H1 (cell line): ENCODE data around the gene MPP2. TPM values are rescaled to one million over a fixed set of nuclear protein-coding genes. Genes with fewer than 3 reads are reported as not detected.

Experiments used
- CTCF ChIA-PET: fragments of 300-600 bp; sonication (Branson Sonifier 250); formaldehyde crosslinking; loops from one replicate; lab custom pipeline; 2021; ENCODE audit not compliant: partially characterized antibody; lab: Charles Lee
- POLR2A ChIA-PET: fragments of 300-600 bp; sonication (Branson Sonifier 250); formaldehyde crosslinking; loops from one replicate; lab custom pipeline; 2021; ENCODE audit warnings: inconsistent platforms; ENCODE audit not compliant: partially characterized antibody; lab: Charles Lee
- DNase-seq, 2 experiments: peaks; one replicate each; pipeline versions ENCODE4 v3.0.0 to v3.0.0-alpha.2; 2010 to 2022; ENCODE audit warnings: low spot score in 2 of 2, low read depth in 1 of 2, mixed read lengths in 1 of 2
- FAIRE-seq: peaks from 2 replicates; lab custom pipeline; 2011; peaks lifted over from hg19 to GRCh38; lab: Jason Lieb, UNC
- H2AFZ ChIP-seq: 2 replicates; pipeline ENCODE4 v1.8.1; 2012; ENCODE audit warnings: low read length, inconsistent platforms
- H2AK5ac ChIP-seq: 2 replicates; pipeline ENCODE4 v1.6.1; 2013; ENCODE audit warnings: low read depth, low read length
- H2BK120ac ChIP-seq: replicated peaks from 2 replicates; pipeline ENCODE3; 2013; ENCODE audit warnings: low read depth, low read length, inconsistent platforms
- H2BK12ac ChIP-seq: 2 replicates; pipeline ENCODE4 v1.6.1; 2013; ENCODE audit warnings: low read depth, low read length
- H2BK15ac ChIP-seq: 2 replicates; pipeline ENCODE4 v1.6.1; 2013; ENCODE audit warnings: low read length
- H2BK20ac ChIP-seq: 2 replicates; pipeline ENCODE4 v1.6.1; 2013; ENCODE audit warnings: low read length
- H2BK5ac ChIP-seq: 2 replicates; pipeline ENCODE4 v1.6.1; 2013; ENCODE audit warnings: low read depth, low read length
- H3K14ac ChIP-seq: 2 replicates; pipeline ENCODE4 v1.6.1; 2013; ENCODE audit warnings: inconsistent platforms; ENCODE audit not compliant: insufficient read length
- H3K18ac ChIP-seq: 2 replicates; pipeline ENCODE4 v1.6.1; 2013; ENCODE audit warnings: low read length; ENCODE audit errors: extremely low read depth
- H3K23ac ChIP-seq: 2 replicates; pipeline ENCODE4 v1.6.1; 2013; ENCODE audit warnings: inconsistent platforms; ENCODE audit not compliant: insufficient read length
- H3K23me2 ChIP-seq: 2 replicates; pipeline ENCODE4 v1.6.1; 2013; ENCODE audit warnings: low read depth, low read length
- H3K27ac ChIP-seq: 2 replicates; pipeline ENCODE4 v1.6.1; 2011; ENCODE audit warnings: low read depth, low read length, inconsistent platforms
- H3K27me3 ChIP-seq, 4 experiments: replicated peaks in 1 of 4; 1 replicate in 1 of 4; 2 replicates in 3 of 4; pipeline versions ENCODE4 v1.6.1 to v1.8.1; 2011 to 2013; ENCODE audit warnings: low read length in 3 of 4, mild to moderate bottlenecking in 3 of 4, inconsistent platforms in 2 of 4, mixed read lengths in 2 of 4, moderate library complexity in 1 of 4; ENCODE audit not compliant: control insufficient read depth in 3 of 4, insufficient read depth in 3 of 4; ENCODE audit errors: extremely low read depth in 1 of 4
- H3K36me3 ChIP-seq, 4 experiments: 2 replicates each; pipeline versions ENCODE4 v1.6.1 to v1.8.1; 2011 to 2013; ENCODE audit warnings: mild to moderate bottlenecking in 4 of 4, low read length in 3 of 4, moderate library complexity in 2 of 4, control low read depth in 1 of 4, inconsistent platforms in 1 of 4; ENCODE audit not compliant: insufficient read depth in 4 of 4, control insufficient read depth in 2 of 4
- H3K4ac ChIP-seq: replicated peaks from 2 replicates; pipeline ENCODE3; 2013; ENCODE audit warnings: low read length, low read depth, mixed read lengths, inconsistent platforms; ENCODE audit not compliant: insufficient read length
- H3K4me1 ChIP-seq, 4 experiments: replicated peaks in 1 of 4; 1 replicate in 1 of 4; 2 replicates in 3 of 4; pipeline versions ENCODE4 v1.6.1 to v1.8.1; 2011 to 2013; ENCODE audit warnings: low read length in 3 of 4, inconsistent platforms in 2 of 4, mixed read lengths in 1 of 4; ENCODE audit not compliant: insufficient read depth in 4 of 4, control insufficient read depth in 3 of 4
- H3K4me2 ChIP-seq, 2 experiments: 2 replicates each; pipeline versions ENCODE4 v1.6.1 to v1.8.1; 2011 to 2013; ENCODE audit warnings: low read depth in 2 of 2, low read length in 2 of 2, control low read depth in 1 of 2, inconsistent platforms in 1 of 2, mild to moderate bottlenecking in 1 of 2; ENCODE audit not compliant: insufficient read depth in 1 of 2
- H3K4me3 ChIP-seq, 4 experiments: fragments of 200-600, 300-600 bp in 1 of 4; sonication (generic), shearing (Covaris generic), sonication (Bioruptor Twin) in 1 of 4; 2 replicates each; pipeline versions ENCODE4 v1.5.1 to v1.8.1; 2011 to 2016; ENCODE audit warnings: low read length in 4 of 4, low read depth in 3 of 4, control low read depth in 2 of 4, inconsistent platforms in 2 of 4, mild to moderate bottlenecking in 2 of 4, mixed read lengths in 1 of 4, moderate library complexity in 1 of 4; ENCODE audit not compliant: insufficient read depth in 2 of 4; ENCODE audit errors: extremely low read depth in 1 of 4
- H3K56ac ChIP-seq: replicated peaks from 2 replicates; pipeline ENCODE3; 2013; ENCODE audit warnings: low read depth, mild to moderate bottlenecking, mixed read lengths, low read length, inconsistent platforms; ENCODE audit not compliant: insufficient read length
- H3K79me1 ChIP-seq: 2 replicates; pipeline ENCODE4 v1.6.1; 2013; ENCODE audit warnings: low read depth, low read length, control low read depth
- H3K79me2 ChIP-seq, 2 experiments: 2 replicates each; pipeline versions ENCODE4 v1.6.1 to v1.8.1; 2012 to 2013; ENCODE audit warnings: low read length in 2 of 2, mild to moderate bottlenecking in 2 of 2, inconsistent platforms in 1 of 2; ENCODE audit not compliant: insufficient read depth in 2 of 2, control insufficient read depth in 1 of 2
- H3K9ac ChIP-seq, 4 experiments: replicated peaks in 1 of 4; 1 replicate in 1 of 4; 2 replicates in 3 of 4; pipeline versions ENCODE4 v1.6.1 to v1.8.1; 2011 to 2013; ENCODE audit warnings: low read depth in 3 of 4, low read length in 3 of 4, control low read depth in 2 of 4, mild to moderate bottlenecking in 2 of 4, moderate library complexity in 2 of 4, inconsistent platforms in 1 of 4; ENCODE audit errors: extremely low read depth in 1 of 4
- H3K9me3 ChIP-seq, 2 experiments: 2 replicates each; pipeline versions ENCODE4 v1.6.1 to v1.8.1; 2012 to 2013; ENCODE audit warnings: mild to moderate bottlenecking in 2 of 2, moderate library complexity in 2 of 2, control low read depth in 1 of 2, inconsistent platforms in 1 of 2, low read depth in 1 of 2, low read length in 1 of 2, mixed read lengths in 1 of 2; ENCODE audit not compliant: insufficient read depth in 2 of 2
- H4K20me1 ChIP-seq, 2 experiments: replicated peaks in 1 of 2; 2 replicates each; pipeline versions ENCODE3 to v1.8.1; 2011 to 2013; ENCODE audit warnings: inconsistent platforms in 2 of 2, low read length in 2 of 2, mild to moderate bottlenecking in 1 of 2; ENCODE audit not compliant: insufficient read depth in 2 of 2, control insufficient read depth in 1 of 2
- H4K5ac ChIP-seq: 2 replicates; pipeline ENCODE4 v1.6.1; 2013; ENCODE audit warnings: low read length, low read depth, mixed read lengths, inconsistent platforms; ENCODE audit not compliant: insufficient read length
- H4K8ac ChIP-seq: 2 replicates; pipeline ENCODE4 v1.8.0; 2013; ENCODE audit warnings: mild to moderate bottlenecking, moderate library complexity, low read length, inconsistent platforms; ENCODE audit not compliant: insufficient read depth; ENCODE audit errors: extremely low read depth
- H4K91ac ChIP-seq: replicated peaks from 2 replicates; pipeline ENCODE3; 2013; ENCODE audit warnings: low read length, mixed read lengths, inconsistent platforms; ENCODE audit not compliant: insufficient read length
- BRCA1 ChIP-seq: IDR thresholded peaks from 2 replicates; pipeline ENCODE4 v1.6.1; 2012; ENCODE audit warnings: low read depth, low read length, improper control_type of control experiment
- EP300 ChIP-seq, 2 experiments: IDR thresholded peaks; 1 replicate in 1 of 2; 2 replicates in 1 of 2; pipeline ENCODE4 v1.6.1; 2011 to 2012; ENCODE audit warnings: low read depth in 2 of 2, low read length in 2 of 2, mild to moderate bottlenecking in 2 of 2, borderline replicate concordance in 1 of 2, inconsistent platforms in 1 of 2, moderate library complexity in 1 of 2
- FOSL1 ChIP-seq: IDR thresholded peaks from 2 replicates; pipeline ENCODE4 v1.6.1; 2011; ENCODE audit warnings: mild to moderate bottlenecking, low read depth, low read length, moderate library complexity; ENCODE audit not compliant: insufficient read depth
- NRF1 ChIP-seq: IDR thresholded peaks from 2 replicates; pipeline ENCODE4 v1.6.1; 2011; ENCODE audit warnings: mild to moderate bottlenecking, low read depth, low read length, improper control_type of control experiment
- SIRT6 ChIP-seq: IDR thresholded peaks from one replicate; pipeline ENCODE4 v1.7.1; 2012; ENCODE audit warnings: low read length, inconsistent platforms
- TAF1 ChIP-seq: IDR thresholded peaks from 2 replicates; pipeline ENCODE4 v1.6.1; 2011; ENCODE audit warnings: mild to moderate bottlenecking, low read depth, low read length
- TBP ChIP-seq: IDR thresholded peaks from 2 replicates; pipeline ENCODE4 v1.6.1; 2011; ENCODE audit warnings: low read depth, low read length, improper control_type of control experiment
- WGBS, 2 experiments: shearing (Covaris generic) in 1 of 2; methylation state at CpG; one replicate each; pipeline versions ENCODE4 v1.1.6 to v1.1.7; 2013 to 2015; ENCODE audit warnings: low lambda C conversion rate in 2 of 2, mixed read lengths in 2 of 2, inconsistent platforms in 1 of 2, low coverage in 1 of 2, missing lambda C conversion rate in 1 of 2; ENCODE audit not compliant: insufficient replicate concordance in 2 of 2, insufficient coverage in 1 of 2, insufficient read length in 1 of 2; ENCODE audit errors: extremely low coverage in 1 of 2, missing lambda C conversion rate in 1 of 2; 5-methylcytosine and 5-hydroxymethylcytosine counted together
- polyA plus RNA-seq, 7 experiments: library from polyadenylated mRNA; depleted of rRNA in 3 of 7; stranded (reverse) in 5 of 7; unstranded in 2 of 7; fragments of >200 nt in 5 of 7; fragments of 200-250 nt in 2 of 7; gene quantifications; 1 replicate in 5 of 7; 2 replicates in 1 of 7; 4 replicates in 1 of 7; pipeline versions ENCODE4 v1.2.1 to v1.2.3, GENCODE V29; 2011 to 2013; ENCODE audit warnings: missing spikeins in 2 of 7, mixed read lengths in 2 of 7
- total RNA-seq: library from RNA; stranded (reverse); fragmentation: NEBNext Ultra II Directional; extraction: Animal tissue kit (Norgen Biotek cat#: 25700); gene quantifications from 2 replicates; pipeline ENCODE4 v1.2.1, GENCODE V29; 2021
- TF ChIP-seq, protein P1 (sequence below), 3 experiments: IDR thresholded peaks; 1 replicate in 2 of 3; 2 replicates in 1 of 3; pipeline versions ENCODE4 v1.5.1 to v1.6.1; 2011; ENCODE audit warnings: low read length in 3 of 3, mild to moderate bottlenecking in 3 of 3, inconsistent platforms in 2 of 3, low read depth in 1 of 3, moderate library complexity in 1 of 3; ENCODE audit not compliant: insufficient read depth in 1 of 3; ENCODE audit errors: control extremely low read depth in 1 of 3
- TF ChIP-seq, protein P2 (sequence below): IDR thresholded peaks from 2 replicates; pipeline ENCODE4 v1.6.1; 2012; ENCODE audit warnings: low read length, inconsistent platforms

Gene MPP2
- total and polyA plus RNA-seq, 2 of the 8 experiments (the other 6 are each of a cell fraction or from before 2014, with no cell fraction given), result 30.9 to 34.1 TPM

DNA sequence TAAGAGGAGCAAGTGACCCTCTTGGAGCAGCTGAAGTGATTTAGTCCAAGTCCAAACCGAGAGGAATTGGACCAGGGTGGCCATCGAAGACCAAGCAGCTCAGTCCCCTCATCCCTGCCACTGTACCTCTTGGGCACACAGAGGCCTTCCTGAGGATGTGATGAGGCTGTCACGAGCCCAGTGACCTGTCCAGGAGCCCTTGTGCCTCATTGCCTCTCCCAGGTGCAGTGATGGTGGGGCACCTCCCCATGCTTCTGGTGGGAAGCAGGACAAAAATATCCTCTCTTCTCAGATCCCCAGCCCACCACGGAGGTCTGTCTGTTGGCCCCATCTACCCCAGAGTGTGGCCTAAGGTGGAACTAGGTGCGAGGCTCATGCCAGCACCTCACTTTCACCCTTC lies 63.1 kb downstream of the MPP2 start:
- Histone ChIP-seq H2BK20ac (no peak overlapping the region), H3K23ac (no peak overlapping the region), H3K23me2 (no peaks in the 10 kb centered on the region), H4K8ac (no peak overlapping the region), H2BK120ac (no peak overlapping the region), H3K4ac (no peak overlapping the region), H3K36me3 (no peaks in the 10 kb centered on the region), H2BK5ac (no peak overlapping the region), H3K14ac (no peak overlapping the region), H4K5ac (no peak overlapping the region), H2BK15ac (no peak overlapping the region), H3K9ac (no peak overlapping the region), H2AK5ac (no peak overlapping the region), H3K9me3 (no peaks in the 10 kb centered on the region), H3K27me3 (peaks cover 0 to 3% (median under 1%) of the 10 kb centered on the region in 4 experiments; a peak in 3 of 7 replicates), H4K20me1 (no peaks in the 10 kb centered on the region), H3K56ac (no peak overlapping the region), H3K18ac (no peak overlapping the region), H3K4me2 (no peak overlapping the region), H3K4me3 (no peak overlapping the region), H4K91ac (no peak overlapping the region), H3K27ac (no peak overlapping the region), H2BK12ac (no peak overlapping the region), H3K4me1 (peaks cover 0 to 5% (median 1%) of the 10 kb centered on the region in 4 experiments; a peak in 2 of 7 replicates), H3K79me2 (no peaks in the 10 kb centered on the region), H2AFZ (no peak overlapping the region), H3K79me1 (no peaks in the 10 kb centered on the region)
- 88% methylated on average over 5 of the region's 5 CpGs; no CpG with 5 or more reads in 1 of the 2 experiments for WGBS, 2 experiments
- ChIA-PET POLR2A (no interaction called here), CTCF (interaction anchor here (0.6 to 2.8 kb wide), 8 partner anchors 13 to 310 kb away, joined by 3 to 10 read pairs (median 4); no protein-coding TSS in a partner anchor)
- no peak for DNase-seq
- FAIRE-seq, result no peak
- TF ChIP-seq NRF1, result no peak
- TF ChIP-seq BRCA1, result no peak
- no peak for TF ChIP-seq SIRT6
- TF ChIP-seq FOSL1, result no peak
- TF ChIP-seq TAF1, result no peak
- no peak for TF ChIP-seq EP300 (IDR thresholded peaks at IDR 0.05; ENCODE audit: borderline replicate concordance in 1 of 2, low read depth in 2 of 2, low read length in 2 of 2)
- TF ChIP-seq, protein P1, sequence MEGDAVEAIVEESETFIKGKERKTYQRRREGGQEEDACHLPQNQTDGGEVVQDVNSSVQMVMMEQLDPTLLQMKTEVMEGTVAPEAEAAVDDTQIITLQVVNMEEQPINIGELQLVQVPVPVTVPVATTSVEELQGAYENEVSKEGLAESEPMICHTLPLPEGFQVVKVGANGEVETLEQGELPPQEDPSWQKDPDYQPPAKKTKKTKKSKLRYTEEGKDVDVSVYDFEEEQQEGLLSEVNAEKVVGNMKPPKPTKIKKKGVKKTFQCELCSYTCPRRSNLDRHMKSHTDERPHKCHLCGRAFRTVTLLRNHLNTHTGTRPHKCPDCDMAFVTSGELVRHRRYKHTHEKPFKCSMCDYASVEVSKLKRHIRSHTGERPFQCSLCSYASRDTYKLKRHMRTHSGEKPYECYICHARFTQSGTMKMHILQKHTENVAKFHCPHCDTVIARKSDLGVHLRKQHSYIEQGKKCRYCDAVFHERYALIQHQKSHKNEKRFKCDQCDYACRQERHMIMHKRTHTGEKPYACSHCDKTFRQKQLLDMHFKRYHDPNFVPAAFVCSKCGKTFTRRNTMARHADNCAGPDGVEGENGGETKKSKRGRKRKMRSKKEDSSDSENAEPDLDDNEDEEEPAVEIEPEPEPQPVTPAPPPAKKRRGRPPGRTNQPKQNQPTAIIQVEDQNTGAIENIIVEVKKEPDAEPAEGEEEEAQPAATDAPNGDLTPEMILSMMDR (IDR thresholded peaks at IDR 0.05; ENCODE audit: control extremely low read depth in 1 of 3, insufficient read depth in 1 of 3, low read depth in 1 of 3, low read length in 3 of 3), result no peak
- TF ChIP-seq, protein P2, sequence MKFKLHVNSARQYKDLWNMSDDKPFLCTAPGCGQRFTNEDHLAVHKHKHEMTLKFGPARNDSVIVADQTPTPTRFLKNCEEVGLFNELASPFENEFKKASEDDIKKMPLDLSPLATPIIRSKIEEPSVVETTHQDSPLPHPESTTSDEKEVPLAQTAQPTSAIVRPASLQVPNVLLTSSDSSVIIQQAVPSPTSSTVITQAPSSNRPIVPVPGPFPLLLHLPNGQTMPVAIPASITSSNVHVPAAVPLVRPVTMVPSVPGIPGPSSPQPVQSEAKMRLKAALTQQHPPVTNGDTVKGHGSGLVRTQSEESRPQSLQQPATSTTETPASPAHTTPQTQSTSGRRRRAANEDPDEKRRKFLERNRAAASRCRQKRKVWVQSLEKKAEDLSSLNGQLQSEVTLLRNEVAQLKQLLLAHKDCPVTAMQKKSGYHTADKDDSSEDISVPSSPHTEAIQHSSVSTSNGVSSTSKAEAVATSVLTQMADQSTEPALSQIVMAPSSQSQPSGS, result no peak
- no peak for TF ChIP-seq TBP
